NOMO-1 treated with DMSO at 0.1 percent for 48 hours (cell line): ENCODE measurements around the gene BCDIN3D.
A peak's percentile ranks its signal among the peaks of the same experiment; 100 is the strongest.

Experiments
- DNase-seq: peaks from one replicate; lab custom pipeline; 2025; ENCODE audit not compliant: unreplicated experiment; lab: John Stamatoyannopoulos, UW

BCDIN3D gene

GRCh38 chr12:49823350-49823749 is 19.6 kb downstream of the BCDIN3D start:
- DNase-seq, result no peak

- DNase-seq, result no peak
Measured at GRCh38 chr12:49821373-49822287, 21.3 kb downstream of the BCDIN3D start.

- no peak for DNase-seq
Measured at GRCh38 chr12:49819786-49820185, 23.1 kb downstream of the BCDIN3D start.

- no peak for DNase-seq
Measured at GRCh38 chr12:49818241-49818895, 24.5 kb downstream of the BCDIN3D start.

GRCh38 chr12:49813131-49813530 is 29.8 kb downstream of the BCDIN3D start:
- no peak for DNase-seq

GRCh38 chr12:49811961-49812401 is 30.9 kb downstream of the BCDIN3D start:
- DNase-seq, result peak; percentile 42

GRCh38 chr12:49811136-49811535 is 31.8 kb downstream of the BCDIN3D start:
- no peak for DNase-seq

- DNase-seq, result no peak
Measured at GRCh38 chr12:49809906-49810389, 33.0 kb downstream of the BCDIN3D start.

GRCh38 chr12:49809381-49809905 is 33.5 kb downstream of the BCDIN3D start:
- DNase-seq, result no peak

GRCh38 chr12:49808686-49809380 is 34.1 kb downstream of the BCDIN3D start:
- no peak for DNase-seq

GRCh38 chr12:49807991-49808580 is 34.8 kb downstream of the BCDIN3D start:
- DNase-seq, result no peak

- no peak for DNase-seq
Measured at GRCh38 chr12:49806877-49807276, 36.0 kb downstream of the BCDIN3D start.

GRCh38 chr12:49806321-49806813 is 36.5 kb downstream of the BCDIN3D start:
- DNase-seq, result no peak

GRCh38 chr12:49805409-49805808 is 37.5 kb downstream of the BCDIN3D start:
- no peak for DNase-seq

GRCh38 chr12:49804821-49805220 is 38.1 kb downstream of the BCDIN3D start:
- DNase-seq, result no peak

- DNase-seq, result no peak
Measured at GRCh38 chr12:49803693-49804450, 39.0 kb downstream of the BCDIN3D start.

GRCh38 chr12:49801141-49802063 is 41.5 kb downstream of the BCDIN3D start:
- no peak for DNase-seq

GRCh38 chr12:49800421-49801140 is 42.3 kb downstream of the BCDIN3D start:
- DNase-seq, result no peak
